ENCODE results near the gene EVPLL.
"Not testable (repeated sequence)": the region's sequence is repeated elsewhere in the genome, so short reads cannot be mapped to it uniquely, and the experiment has no call there.

Gene EVPLL

GRCh38 chr17:18426639-18427038, 49.1 kb downstream of the EVPLL start:
- not testable (repeated sequence) for DNase-seq

GRCh38 chr17:18432206-18432605, 54.6 kb downstream of the EVPLL start:
- not testable (repeated sequence) for DNase-seq

Measured in bone marrow (tissue), 2 donors.